CD14-positive monocyte (primary cell): ENCODE data around the gene PRKCA. TPM values are rescaled to one million over a fixed set of nuclear protein-coding genes. Genes with fewer than 3 reads are reported as not detected.

Source experiments
- DNase-seq, 3 donors: peaks; one replicate each; pipeline ENCODE4 v3.0.0-alpha.2; 2011 to 2022
- H2AFZ ChIP-seq: 2 replicates; pipeline ENCODE4 v1.6.0; 2012; ENCODE audit warnings: mild to moderate bottlenecking, low read depth, low read length, inconsistent platforms; ENCODE audit not compliant: insufficient read depth, poor library complexity, severe bottlenecking
- H3K27ac ChIP-seq, 2 donors: 1 replicate in 1 of 2; 2 replicates in 1 of 2; pipeline ENCODE4 v1.5.1; 2012 to 2013; ENCODE audit warnings: low read length in 2 of 2, control low read depth in 1 of 2, inconsistent platforms in 1 of 2, low read depth in 1 of 2, mild to moderate bottlenecking in 1 of 2
- H3K27me3 ChIP-seq, 2 donors: one replicate each; pipeline versions ENCODE4 v1.6.0 to v1.6.1; 2011 to 2013; ENCODE audit warnings: low read length in 2 of 2; ENCODE audit not compliant: control insufficient read depth in 2 of 2, insufficient read depth in 2 of 2
- H3K36me3 ChIP-seq, 2 donors: replicated peaks in 1 of 2; 1 replicate in 1 of 2; 2 replicates in 1 of 2; pipeline versions ENCODE4 v1.5.1 to v1.6.1; 2012 to 2013; ENCODE audit warnings: low read length in 2 of 2, control low read depth in 1 of 2, inconsistent platforms in 1 of 2, mild to moderate bottlenecking in 1 of 2; ENCODE audit not compliant: insufficient read depth in 2 of 2, control insufficient read depth in 1 of 2
- H3K4me1 ChIP-seq, 2 donors: 1 replicate in 1 of 2; 2 replicates in 1 of 2; pipeline versions ENCODE4 v1.5.1 to v1.6.1; 2012 to 2013; ENCODE audit warnings: low read length in 2 of 2, control low read depth in 1 of 2, inconsistent platforms in 1 of 2, mild to moderate bottlenecking in 1 of 2, moderate library complexity in 1 of 2; ENCODE audit not compliant: insufficient read depth in 2 of 2, control insufficient read depth in 1 of 2
- H3K4me2 ChIP-seq: replicated peaks from 2 replicates; pipeline ENCODE3; 2012; ENCODE audit warnings: low read length, moderate library complexity, mild to moderate bottlenecking; ENCODE audit not compliant: poor library complexity, severe bottlenecking; ENCODE audit errors: extremely low read depth
- H3K4me3 ChIP-seq, 3 experiments: fragments of 200-600 bp in 1 of 3; sonication (generic) in 1 of 3; replicated peaks in 1 of 3; 1 replicate in 2 of 3; 2 replicates in 1 of 3; pipeline ENCODE4 v1.5.1; 2011 to 2013; ENCODE audit warnings: low read length in 3 of 3, mild to moderate bottlenecking in 3 of 3, control low read depth in 2 of 3, low read depth in 2 of 3, inconsistent platforms in 1 of 3, moderate library complexity in 1 of 3
- H3K79me2 ChIP-seq: 2 replicates; pipeline ENCODE4 v1.6.0; 2012; ENCODE audit warnings: mild to moderate bottlenecking, control low read depth, inconsistent platforms, low read length, moderate library complexity; ENCODE audit not compliant: insufficient read depth
- H3K9ac ChIP-seq: 2 replicates; pipeline ENCODE4 v1.6.0; 2017; ENCODE audit warnings: low read length, mild to moderate bottlenecking; ENCODE audit not compliant: insufficient read depth, poor library complexity, severe bottlenecking
- H3K9me3 ChIP-seq, 2 donors: replicated peaks in 1 of 2; 1 replicate in 1 of 2; 2 replicates in 1 of 2; pipeline versions ENCODE4 v1.5.1 to v1.6.1; 2012 to 2013; ENCODE audit warnings: low read length in 2 of 2, control low read depth in 1 of 2; ENCODE audit not compliant: control insufficient read depth in 1 of 2, insufficient read depth in 1 of 2
- H4K20me1 ChIP-seq: 2 replicates; pipeline ENCODE4 v1.6.0; 2012; ENCODE audit warnings: mild to moderate bottlenecking, low read length, control low read depth, moderate library complexity; ENCODE audit not compliant: insufficient read depth
- H3K27ac Mint-ChIP-seq, 7 donors: one replicate each; pipeline ENCODE4 v1.8.0; 2020; ENCODE audit warnings: mild to moderate bottlenecking in 7 of 7, mixed read lengths in 7 of 7, moderate library complexity in 6 of 7, inconsistent platforms in 2 of 7
- H3K27me3 Mint-ChIP-seq, 3 donors: one replicate each; pipeline ENCODE4 v1.8.0; 2021 to 2022; ENCODE audit warnings: low read depth in 3 of 3, mild to moderate bottlenecking in 3 of 3, mixed read lengths in 3 of 3, moderate library complexity in 3 of 3, inconsistent platforms in 1 of 3
- H3K36me3 Mint-ChIP-seq, 2 donors: one replicate each; pipeline ENCODE4 v1.8.0; 2020; ENCODE audit warnings: mixed read lengths in 2 of 2, inconsistent platforms in 1 of 2, mild to moderate bottlenecking in 1 of 2
- H3K4me1 Mint-ChIP-seq: one replicate; pipeline ENCODE4 v1.8.0; 2020; ENCODE audit warnings: mild to moderate bottlenecking, mixed read lengths
- H3K4me3 Mint-ChIP-seq, 2 donors: one replicate each; pipeline ENCODE4 v1.8.0; 2020; ENCODE audit warnings: mild to moderate bottlenecking in 2 of 2, mixed read lengths in 2 of 2, moderate library complexity in 1 of 2
- H3K9me3 Mint-ChIP-seq, 7 donors: one replicate each; pipeline ENCODE4 v1.8.0; 2020 to 2022; ENCODE audit warnings: mixed read lengths in 7 of 7, mild to moderate bottlenecking in 6 of 7, moderate library complexity in 6 of 7, inconsistent platforms in 2 of 7
- CTCF ChIP-seq: fragments of 200-600 bp; IDR thresholded peaks from one replicate; pipeline ENCODE4 v1.8.0; 2022; ENCODE audit warnings: antibody characterized with exemption, mild to moderate bottlenecking
- WGBS: methylation state at CpG from one replicate; pipeline ENCODE4 v1.1.5; 2013; ENCODE audit warnings: missing lambda C conversion rate; ENCODE audit not compliant: insufficient coverage; 5-methylcytosine and 5-hydroxymethylcytosine counted together
- intact Hi-C, 2 donors: fragments of 100-400 bp; cut with micrococcal nuclease; formaldehyde crosslinking; loops; one replicate each; pipeline versions ENCODE4 v1.15.0 to v1.15.1; 2023
- polyA plus RNA-seq, 3 donors: library from polyadenylated mRNA; depleted of rRNA in 1 of 3; unstranded in 2 of 3; stranded (reverse) in 1 of 3; fragments of 300-500 nt in 2 of 3; fragments of >200 nt in 1 of 3; fragmentation: Illumina TruSeq in 2 of 3; gene quantifications; 1 replicate in 2 of 3; 2 replicates in 1 of 3; pipeline ENCODE4 v1.2.3, GENCODE V29; 2012 to 2021

PRKCA gene
- polyA plus RNA-seq, 3 donors: 0.22 to 7.1 (median 0.30) TPM

- Histone ChIP-seq H4K20me1 (no peaks in the 10 kb centered on the region), H3K79me2 (no peaks in the 10 kb centered on the region), H2AFZ (no peak overlapping the region), H3K4me3 (no peak overlapping the region), H3K9ac (no peak overlapping the region), H3K4me1 (no peaks in the 10 kb centered on the region), H3K4me2 (no peak overlapping the region), H3K27me3 (no peaks in the 10 kb centered on the region), H3K27ac (no peak overlapping the region), H3K36me3 (peaks cover 42 to 96% of the 10 kb centered on the region in 2 donors), H3K9me3 (no peaks in the 10 kb centered on the region)
- Mint-ChIP-seq H3K9me3 (peaks cover 0 to 2% (median 0%) of the 10 kb centered on the region in 7 donors), H3K4me3 (no peak overlapping the region), H3K27ac (no peak overlapping the region), H3K27me3 (peaks cover 0 to 2% (median 0%) of the 10 kb centered on the region in 3 donors), H3K36me3 (peaks cover 77 to 92% of the 10 kb centered on the region in 2 donors), H3K4me1 (no peaks in the 10 kb centered on the region)
- no peak for DNase-seq
- intact Hi-C loops: no loop called here
- no peak for TF ChIP-seq CTCF
- WGBS: 90% methylated on average over 4 of the region's 5 CpGs
These were observed 437.8 kb downstream of the PRKCA start for GRCh38 chr17:66740226-66740625.

GRCh38 chr17:66743511-66743910 lies 441.1 kb downstream of the PRKCA start:
- DNase-seq: no peak
- H3K4me3 Mint-ChIP-seq: no peak overlapping the region
- Histone ChIP-seq H3K9ac (no peak overlapping the region), H4K20me1 (no peaks in the 10 kb centered on the region), H3K36me3 (peaks cover 34 to 94% of the 10 kb centered on the region in 2 donors), H3K4me2 (no peak overlapping the region), H3K27me3 (no peaks in the 10 kb centered on the region), H3K27ac (no peak overlapping the region), H3K4me1 (no peaks in the 10 kb centered on the region), H3K79me2 (no peaks in the 10 kb centered on the region), H2AFZ (no peak overlapping the region), H3K4me3 (no peak overlapping the region), H3K9me3 (no peaks in the 10 kb centered on the region)
- H3K27me3 Mint-ChIP-seq: peaks cover 0 to 2% (median 0%) of the 10 kb centered on the region in 3 donors
- WGBS: no CpG with 5 or more reads among the region's 2 CpGs
- H3K36me3 Mint-ChIP-seq: peaks cover 71 to 77% of the 10 kb centered on the region in 2 donors
- no peaks in the 10 kb centered on the region for H3K4me1 Mint-ChIP-seq
- TF ChIP-seq CTCF: no peak
- no peak overlapping the region for H3K27ac Mint-ChIP-seq
- no peaks in the 10 kb centered on the region for H3K9me3 Mint-ChIP-seq
- intact Hi-C loops: no loop called here
